Osteocyte (in vitro differentiated cells): ENCODE measurements around the gene GBX2. TPM values are rescaled to one million over a fixed set of nuclear protein-coding genes. Genes with fewer than 3 reads are reported as not detected.

ENCODE experiments used
- DNase-seq: peaks from one replicate; pipeline ENCODE4 v3.0.0; 2021; ENCODE audit warnings: mixed read lengths; ENCODE audit not compliant: unreplicated experiment; ENCODE audit errors: extremely low spot score
- H3K27ac Mint-ChIP-seq: one replicate; pipeline ENCODE4 v1.8.0; 2021; ENCODE audit warnings: mild to moderate bottlenecking, mixed read lengths; ENCODE audit not compliant: unreplicated experiment
- H3K27me3 Mint-ChIP-seq: one replicate; pipeline ENCODE4 v1.8.0; 2021; ENCODE audit warnings: mixed read lengths; ENCODE audit not compliant: unreplicated experiment
- H3K36me3 Mint-ChIP-seq: one replicate; pipeline ENCODE4 v1.8.0; 2021; ENCODE audit warnings: mixed read lengths; ENCODE audit not compliant: unreplicated experiment
- H3K4me1 Mint-ChIP-seq: one replicate; pipeline ENCODE4 v1.8.0; 2021; ENCODE audit warnings: mixed read lengths; ENCODE audit not compliant: unreplicated experiment
- H3K4me3 Mint-ChIP-seq: one replicate; pipeline ENCODE4 v1.8.0; 2021; ENCODE audit warnings: mild to moderate bottlenecking, moderate library complexity, mixed read lengths; ENCODE audit not compliant: unreplicated experiment
- H3K9me3 Mint-ChIP-seq: one replicate; pipeline ENCODE4 v1.8.0; 2021; ENCODE audit warnings: mixed read lengths; ENCODE audit not compliant: unreplicated experiment
- CTCF ChIP-seq: fragments of 200-600 bp; sonication (generic); IDR thresholded peaks from 2 replicates; pipeline ENCODE4 v1.5.0; 2021; ENCODE audit warnings: antibody characterized with exemption, mild to moderate bottlenecking, moderate library complexity
- total RNA-seq: library from RNA; stranded (reverse); gene quantifications from 2 replicates; pipeline ENCODE4 v1.2.1, GENCODE V29; 2021

GBX2 gene
- total RNA-seq, 1 donor from 2014 or later: 56.5 TPM

- H3K4me1 Mint-ChIP-seq: peaks cover 13% of the 10 kb centered on the region
- H3K27me3 Mint-ChIP-seq: no peaks in the 10 kb centered on the region
- H3K9me3 Mint-ChIP-seq: peaks cover 3% of the 10 kb centered on the region
- H3K36me3 Mint-ChIP-seq: peaks cover 5% of the 10 kb centered on the region
- H3K4me3 Mint-ChIP-seq: no peak overlapping the region
- no peak for DNase-seq
- H3K27ac Mint-ChIP-seq: no peak overlapping the region
- TF ChIP-seq CTCF: no peak
Measured at GRCh38 chr2:236196366-236196765, 28.2 kb upstream of the GBX2 start.

- no peak for TF ChIP-seq CTCF
- Mint-ChIP-seq H3K36me3 (peaks cover 5% of the 10 kb centered on the region), H3K27ac (no peak overlapping the region), H3K4me1 (peaks cover 13% of the 10 kb centered on the region), H3K9me3 (peaks cover 3% of the 10 kb centered on the region), H3K4me3 (no peak overlapping the region), H3K27me3 (no peaks in the 10 kb centered on the region)
- DNase-seq: no peak
Measured at GRCh38 chr2:236195726-236196125, 27.5 kb upstream of the GBX2 start.

- Mint-ChIP-seq H3K4me3 (no peak overlapping the region), H3K9me3 (peaks cover 3% of the 10 kb centered on the region), H3K27ac (no peak overlapping the region), H3K4me1 (peaks cover 15% of the 10 kb centered on the region), H3K27me3 (no peaks in the 10 kb centered on the region), H3K36me3 (peaks cover 5% of the 10 kb centered on the region)
- no peak for DNase-seq
- no peak for TF ChIP-seq CTCF
Measured at GRCh38 chr2:236194786-236195185, 26.6 kb upstream of the GBX2 start.

- H3K4me1 Mint-ChIP-seq: peaks cover 15% of the 10 kb centered on the region
- no peak for TF ChIP-seq CTCF
- no peak for DNase-seq
- peaks cover 3% of the 10 kb centered on the region for H3K36me3 Mint-ChIP-seq
- H3K27me3 Mint-ChIP-seq: no peaks in the 10 kb centered on the region
- no peaks in the 10 kb centered on the region for H3K9me3 Mint-ChIP-seq
- H3K4me3 Mint-ChIP-seq: no peak overlapping the region
- no peak overlapping the region for H3K27ac Mint-ChIP-seq
Measured at GRCh38 chr2:236193026-236193425, 24.8 kb upstream of the GBX2 start.

- no peak overlapping the region for H3K4me3 Mint-ChIP-seq
- peaks cover 3% of the 10 kb centered on the region for H3K36me3 Mint-ChIP-seq
- no peaks in the 10 kb centered on the region for H3K27me3 Mint-ChIP-seq
- no peak overlapping the region for H3K27ac Mint-ChIP-seq
- peaks cover 2% of the 10 kb centered on the region for H3K4me1 Mint-ChIP-seq
- no peak for TF ChIP-seq CTCF
- DNase-seq: no peak
- no peaks in the 10 kb centered on the region for H3K9me3 Mint-ChIP-seq
Measured at GRCh38 chr2:236190674-236191073, 22.5 kb upstream of the GBX2 start.
